Measurements from ENCODE around the gene VSIG1.

GRCh38 chrX:108064613-108065012 is 19.7 kb downstream of the VSIG1 start:
- TF ChIP-seq POLR2A (IDR thresholded peaks at IDR 0.05; ENCODE audit: low read depth, low read length) (no peak), FOS (IDR thresholded peaks at IDR 0.05; ENCODE audit: low read depth, low read length) (no peak), CHD1 (IDR thresholded peaks at IDR 0.05; ENCODE audit: low read depth, low read length) (no peak), CTCF (conservative IDR thresholded peaks at IDR 0.05; ENCODE audit: low read depth, low read length) (no peak), NFE2L2 (IDR thresholded peaks at IDR 0.05; ENCODE audit: low read depth, low read length) (no peak), RAD21 (IDR thresholded peaks at IDR 0.05; ENCODE audit: low read length) (no peak), MAZ (IDR thresholded peaks at IDR 0.05; ENCODE audit: borderline replicate concordance, low read depth, low read length) (no peak), CEBPB (IDR thresholded peaks at IDR 0.05; ENCODE audit: low read depth, low read length) (no peak), RFX5 (IDR thresholded peaks at IDR 0.05; ENCODE audit: low read depth, low read length) (no peak)

Measured in IMR-90 (cell line).